ENCODE results near the gene TRIM5. TPM values are rescaled to one million over a fixed set of nuclear protein-coding genes. Genes with fewer than 3 reads are reported as not detected.

The TRIM5 gene
- total and polyA plus RNA-seq, 2 experiments from 2014 or later, result 14.2 to 30.1 TPM

GRCh38 chr11:5679811-5680210, 5.1 kb downstream of the TRIM5 start:
- Histone ChIP-seq H3K4me3 (no peak overlapping the region), H4K20me1 (ENCODE audit: insufficient read depth, poor library complexity, severe bottlenecking) (no peaks in the 10 kb centered on the region), H3K27ac (no peak overlapping the region), H3K79me2 (peaks cover 54% of the 10 kb centered on the region), H3K36me3 (replicated peaks; ENCODE audit: insufficient read depth, low read depth) (peaks cover 6% of the 10 kb centered on the region), H3K4me2 (no peak overlapping the region), H3K9me2 (replicated peaks; ENCODE audit: insufficient read depth) (no peaks in the 10 kb centered on the region), H3K4me1 (ENCODE audit: insufficient read depth) (no peaks in the 10 kb centered on the region), H3K9me3 (ENCODE audit: low read depth) (no peaks in the 10 kb centered on the region), H2AFZ (no peak overlapping the region), H3K27me3 (no peaks in the 10 kb centered on the region)
- DNase-seq (ENCODE audit: low spot score), result no peak
- 99% methylated on average over 7 of the region's 7 CpGs for WGBS (ENCODE audit: low lambda C conversion rate, missing lambda C conversion rate)
- TF ChIP-seq CTCF (IDR thresholded peaks at IDR 0.05; ENCODE audit: poor library complexity) (no peak), EZH2phosphoT487 (IDR thresholded peaks at IDR 0.05; ENCODE audit: low read depth, severe bottlenecking, unreplicated experiment) (no peak), EZH2 (IDR thresholded peaks at IDR 0.05; ENCODE audit: borderline replicate concordance) (no peak)

GRCh38 chr11:5674391-5674790, 10.5 kb downstream of the TRIM5 start:
- WGBS (ENCODE audit: low lambda C conversion rate, missing lambda C conversion rate), result 95% methylated on average over 4 of the region's 4 CpGs
- TF ChIP-seq EZH2phosphoT487 (IDR thresholded peaks at IDR 0.05; ENCODE audit: low read depth, severe bottlenecking, unreplicated experiment), result no peak
- TF ChIP-seq CTCF (IDR thresholded peaks at IDR 0.05; ENCODE audit: poor library complexity), result no peak
- no peak for TF ChIP-seq EZH2 (IDR thresholded peaks at IDR 0.05; ENCODE audit: borderline replicate concordance)
- H3K27me3 ChIP-seq, result no peaks in the 10 kb centered on the region
- no peaks in the 10 kb centered on the region for H4K20me1 ChIP-seq (ENCODE audit: insufficient read depth, poor library complexity, severe bottlenecking)
- H3K9me3 ChIP-seq (ENCODE audit: low read depth), result no peaks in the 10 kb centered on the region
- no peak overlapping the region for H3K4me2 ChIP-seq
- H3K27ac ChIP-seq, result no peak overlapping the region
- H3K4me3 ChIP-seq, result no peak overlapping the region
- H3K4me1 ChIP-seq (ENCODE audit: insufficient read depth), result no peaks in the 10 kb centered on the region
- no peaks in the 10 kb centered on the region for H3K9me2 ChIP-seq (replicated peaks; ENCODE audit: insufficient read depth)
- H2AFZ ChIP-seq, result no peak overlapping the region
- peaks cover 34% of the 10 kb centered on the region for H3K79me2 ChIP-seq
- no peak for DNase-seq (ENCODE audit: low spot score)
- H3K36me3 ChIP-seq (replicated peaks; ENCODE audit: insufficient read depth, low read depth), result peaks cover 6% of the 10 kb centered on the region

- Histone ChIP-seq H3K27me3 (no peaks in the 10 kb centered on the region), H3K9me3 (ENCODE audit: low read depth) (no peaks in the 10 kb centered on the region), H3K4me1 (ENCODE audit: insufficient read depth) (no peaks in the 10 kb centered on the region), H2AFZ (no peak overlapping the region), H3K36me3 (replicated peaks; ENCODE audit: insufficient read depth, low read depth) (no peaks in the 10 kb centered on the region), H3K4me2 (no peak overlapping the region), H4K20me1 (ENCODE audit: insufficient read depth, poor library complexity, severe bottlenecking) (no peaks in the 10 kb centered on the region), H3K79me2 (peaks cover 25% of the 10 kb centered on the region), H3K9me2 (replicated peaks; ENCODE audit: insufficient read depth) (no peaks in the 10 kb centered on the region), H3K27ac (no peak overlapping the region), H3K4me3 (no peak overlapping the region)
- TF ChIP-seq CTCF (IDR thresholded peaks at IDR 0.05; ENCODE audit: poor library complexity), result no peak
- no peak for TF ChIP-seq EZH2phosphoT487 (IDR thresholded peaks at IDR 0.05; ENCODE audit: low read depth, severe bottlenecking, unreplicated experiment)
- no peak for TF ChIP-seq EZH2 (IDR thresholded peaks at IDR 0.05; ENCODE audit: borderline replicate concordance)
- no peak for DNase-seq (ENCODE audit: low spot score)
These were observed 13.0 kb downstream of the TRIM5 start for GRCh38 chr11:5671831-5672230.

- Histone ChIP-seq H3K9me2 (replicated peaks; ENCODE audit: insufficient read depth) (no peaks in the 10 kb centered on the region), H3K27ac (no peak overlapping the region), H4K20me1 (ENCODE audit: insufficient read depth, poor library complexity, severe bottlenecking) (no peaks in the 10 kb centered on the region), H3K9me3 (ENCODE audit: low read depth) (no peaks in the 10 kb centered on the region), H3K27me3 (no peaks in the 10 kb centered on the region), H3K4me1 (ENCODE audit: insufficient read depth) (no peaks in the 10 kb centered on the region), H3K4me2 (no peak overlapping the region), H3K36me3 (replicated peaks; ENCODE audit: insufficient read depth, low read depth) (no peaks in the 10 kb centered on the region), H2AFZ (no peak overlapping the region), H3K4me3 (no peak overlapping the region), H3K79me2 (peaks cover 7% of the 10 kb centered on the region)
- WGBS (ENCODE audit: low lambda C conversion rate, missing lambda C conversion rate), result 74% methylated on average over 6 of the region's 6 CpGs
- no peak for DNase-seq (ENCODE audit: low spot score)
- TF ChIP-seq EZH2 (IDR thresholded peaks at IDR 0.05; ENCODE audit: borderline replicate concordance) (no peak), CTCF (IDR thresholded peaks at IDR 0.05; ENCODE audit: poor library complexity) (no peak), EZH2phosphoT487 (IDR thresholded peaks at IDR 0.05; ENCODE audit: low read depth, severe bottlenecking, unreplicated experiment) (no peak)
These were observed 18.5 kb downstream of the TRIM5 start for GRCh38 chr11:5666402-5666793.
